HUES48 (cell line): ENCODE data around the gene GNG2.

Experiments
- H3K27ac ChIP-seq: one replicate; pipeline ENCODE4 v1.7.0; 2013; ENCODE audit warnings: low read depth, low read length, inconsistent platforms
- H3K27me3 ChIP-seq: 2 replicates; pipeline ENCODE4 v1.6.1; 2013; ENCODE audit warnings: mild to moderate bottlenecking, low read length; ENCODE audit not compliant: control insufficient read depth, insufficient read depth
- H3K36me3 ChIP-seq: 2 replicates; pipeline ENCODE4 v1.6.1; 2013; ENCODE audit warnings: low read length; ENCODE audit not compliant: control insufficient read depth, insufficient read depth
- H3K4me1 ChIP-seq: 2 replicates; pipeline ENCODE4 v1.6.1; 2013; ENCODE audit warnings: mild to moderate bottlenecking, low read length; ENCODE audit not compliant: control insufficient read depth, insufficient read depth
- H3K4me3 ChIP-seq: 2 replicates; pipeline ENCODE4 v1.5.1; 2013; ENCODE audit warnings: mild to moderate bottlenecking, low read depth, low read length
- H3K9ac ChIP-seq: 2 replicates; pipeline ENCODE4 v1.6.1; 2013; ENCODE audit warnings: mild to moderate bottlenecking, low read depth, low read length, moderate library complexity
- H3K9me3 ChIP-seq: 2 replicates; pipeline ENCODE4 v1.6.1; 2013; ENCODE audit warnings: low read length; ENCODE audit not compliant: control insufficient read depth, insufficient read depth

The GNG2 gene

GRCh38 chr14:51925980-51926379, 65.6 kb downstream of the GNG2 start:
- H3K36me3 ChIP-seq: no peaks in the 10 kb centered on the region

GRCh38 chr14:51926449-51926848, 66.0 kb downstream of the GNG2 start:
- H3K9me3 ChIP-seq: no peaks in the 10 kb centered on the region
- peaks cover 8% of the 10 kb centered on the region; the same call in 1 of the 2 replicates for H3K4me1 ChIP-seq
- no peak overlapping the region for H3K4me3 ChIP-seq
- H3K27ac ChIP-seq: no peak overlapping the region
- no peaks in the 10 kb centered on the region for H3K36me3 ChIP-seq
- no peaks in the 10 kb centered on the region for H3K27me3 ChIP-seq
- H3K9ac ChIP-seq: no peak overlapping the region

More at GRCh38 chr14:51925980-51926379, 65.6 kb downstream of the GNG2 start:
- Histone ChIP-seq H3K9me3 (no peaks in the 10 kb centered on the region), H3K4me3 (no peak overlapping the region), H3K27ac (no peak overlapping the region), H3K9ac (no peak overlapping the region), H3K4me1 (peaks cover 8% of the 10 kb centered on the region; the same call in 1 of the 2 replicates), H3K27me3 (no peaks in the 10 kb centered on the region)

- Histone ChIP-seq H3K27ac (no peak overlapping the region), H3K4me1 (no peaks in the 10 kb centered on the region), H3K36me3 (no peaks in the 10 kb centered on the region), H3K9ac (no peak overlapping the region), H3K4me3 (no peak overlapping the region), H3K27me3 (no peaks in the 10 kb centered on the region), H3K9me3 (no peaks in the 10 kb centered on the region)
Observed at GRCh38 chr14:51928568-51928967, 68.2 kb downstream of the GNG2 start.

GRCh38 chr14:51929166-51929565, 68.8 kb downstream of the GNG2 start:
- H3K36me3 ChIP-seq: no peaks in the 10 kb centered on the region
- no peak overlapping the region for H3K27ac ChIP-seq
- no peaks in the 10 kb centered on the region for H3K27me3 ChIP-seq
- no peaks in the 10 kb centered on the region for H3K9me3 ChIP-seq
- H3K9ac ChIP-seq: no peak overlapping the region
- H3K4me1 ChIP-seq: no peaks in the 10 kb centered on the region
- no peak overlapping the region for H3K4me3 ChIP-seq

- no peaks in the 10 kb centered on the region for H3K4me1 ChIP-seq
- no peak overlapping the region for H3K9ac ChIP-seq
- no peak overlapping the region for H3K27ac ChIP-seq
- no peaks in the 10 kb centered on the region for H3K36me3 ChIP-seq
- H3K4me3 ChIP-seq: no peak overlapping the region
- no peaks in the 10 kb centered on the region for H3K27me3 ChIP-seq
- no peaks in the 10 kb centered on the region for H3K9me3 ChIP-seq
Observed at GRCh38 chr14:51929910-51930682, 69.7 kb downstream of the GNG2 start.

GRCh38 chr14:51931308-51931707, 70.9 kb downstream of the GNG2 start:
- Histone ChIP-seq H3K9me3 (no peaks in the 10 kb centered on the region), H3K4me3 (no peak overlapping the region), H3K27me3 (no peaks in the 10 kb centered on the region), H3K4me1 (no peaks in the 10 kb centered on the region), H3K9ac (no peak overlapping the region), H3K36me3 (no peaks in the 10 kb centered on the region), H3K27ac (no peak overlapping the region)

GRCh38 chr14:51933191-51933590, 72.8 kb downstream of the GNG2 start:
- no peaks in the 10 kb centered on the region for H3K36me3 ChIP-seq
- H3K27me3 ChIP-seq: no peaks in the 10 kb centered on the region
- no peaks in the 10 kb centered on the region for H3K9me3 ChIP-seq
- H3K9ac ChIP-seq: no peak overlapping the region
- H3K4me1 ChIP-seq: no peaks in the 10 kb centered on the region
- no peak overlapping the region for H3K27ac ChIP-seq
- no peak overlapping the region for H3K4me3 ChIP-seq

GRCh38 chr14:51938137-51938536, 77.7 kb downstream of the GNG2 start:
- H3K4me1 ChIP-seq: peaks cover 5% of the 10 kb centered on the region; the same call in 1 of the 2 replicates
- H3K4me3 ChIP-seq: no peak overlapping the region
- H3K9me3 ChIP-seq: no peaks in the 10 kb centered on the region
- H3K9ac ChIP-seq: no peak overlapping the region
- no peak overlapping the region for H3K27ac ChIP-seq
- no peaks in the 10 kb centered on the region for H3K27me3 ChIP-seq
- H3K36me3 ChIP-seq: no peaks in the 10 kb centered on the region

- Histone ChIP-seq H3K4me3 (no peak overlapping the region), H3K9ac (no peak overlapping the region), H3K9me3 (no peaks in the 10 kb centered on the region), H3K27me3 (no peaks in the 10 kb centered on the region), H3K4me1 (peaks cover 5% of the 10 kb centered on the region; the same call in 1 of the 2 replicates), H3K27ac (no peak overlapping the region), H3K36me3 (no peaks in the 10 kb centered on the region)
Observed at GRCh38 chr14:51938821-51939220, 78.4 kb downstream of the GNG2 start.

GRCh38 chr14:51939226-51939625, 78.8 kb downstream of the GNG2 start:
- Histone ChIP-seq H3K27ac (no peak overlapping the region), H3K9me3 (no peaks in the 10 kb centered on the region), H3K36me3 (no peaks in the 10 kb centered on the region), H3K9ac (no peak overlapping the region), H3K4me1 (peaks cover 5% of the 10 kb centered on the region; the same call in 1 of the 2 replicates), H3K4me3 (no peak overlapping the region), H3K27me3 (no peaks in the 10 kb centered on the region)

GRCh38 chr14:51939755-51940301, 79.4 kb downstream of the GNG2 start:
- H3K4me3 ChIP-seq: no peak overlapping the region
- no peaks in the 10 kb centered on the region for H3K27me3 ChIP-seq
- no peak overlapping the region for H3K27ac ChIP-seq
- no peaks in the 10 kb centered on the region for H3K9me3 ChIP-seq
- H3K36me3 ChIP-seq: no peaks in the 10 kb centered on the region
- H3K4me1 ChIP-seq: peaks cover 5% of the 10 kb centered on the region; the same call in 1 of the 2 replicates
- no peak overlapping the region for H3K9ac ChIP-seq
